Measurements from ENCODE around the gene PHTF2.
"Not testable (repeated sequence)": the region's sequence is repeated elsewhere in the genome, so short reads cannot be mapped to it uniquely, and the experiment has no call there.

PHTF2 gene

GRCh38 chr7:77975672-77976480 is 177.3 kb downstream of the PHTF2 start:
- no peak for DNase-seq (ENCODE audit: low spot score in 2 of 2)
- Mint-ChIP-seq H3K27ac (ENCODE audit: low read depth) (no peak overlapping the region), H3K9me3 (no peaks in the 10 kb centered on the region), H3K4me3 (no peak overlapping the region), H3K4me1 (no peaks in the 10 kb centered on the region), H3K27me3 (no peaks in the 10 kb centered on the region), H3K36me3 (ENCODE audit: insufficient read depth) (no peaks in the 10 kb centered on the region)
- no peak for ATAC-seq (replicated peaks; ENCODE audit: extremely low read depth, poor library complexity, severe bottlenecking)

- Mint-ChIP-seq H3K27me3 (peaks cover 17% of the 10 kb centered on the region), H3K36me3 (ENCODE audit: insufficient read depth) (peaks cover 3% of the 10 kb centered on the region), H3K4me3 (no peak overlapping the region), H3K9me3 (no peaks in the 10 kb centered on the region), H3K27ac (ENCODE audit: low read depth) (no peak overlapping the region), H3K4me1 (peaks cover 6% of the 10 kb centered on the region)
- ATAC-seq (replicated peaks; ENCODE audit: extremely low read depth, poor library complexity, severe bottlenecking) (no peak), DNase-seq (ENCODE audit: low spot score in 2 of 2) (no peak)
Observed at GRCh38 chr7:77979219-77979618, 180.6 kb downstream of the PHTF2 start.

- Mint-ChIP-seq H3K36me3 (ENCODE audit: insufficient read depth) (peaks cover 3% of the 10 kb centered on the region), H3K27me3 (peaks cover 17% of the 10 kb centered on the region), H3K4me3 (no peak overlapping the region), H3K4me1 (peaks cover 6% of the 10 kb centered on the region), H3K9me3 (no peaks in the 10 kb centered on the region), H3K27ac (ENCODE audit: low read depth) (no peak overlapping the region)
- no peak for DNase-seq (ENCODE audit: low spot score in 2 of 2)
- no peak for ATAC-seq (replicated peaks; ENCODE audit: extremely low read depth, poor library complexity, severe bottlenecking)
Observed at GRCh38 chr7:77980087-77980713, 181.6 kb downstream of the PHTF2 start.

- ATAC-seq (replicated peaks; ENCODE audit: extremely low read depth, poor library complexity, severe bottlenecking) (no peak), DNase-seq (ENCODE audit: low spot score in 2 of 2) (no peak)
- H3K9me3 Mint-ChIP-seq: no peaks in the 10 kb centered on the region
- H3K36me3 Mint-ChIP-seq (ENCODE audit: insufficient read depth): peaks cover 3% of the 10 kb centered on the region
- H3K4me1 Mint-ChIP-seq: peaks cover 6% of the 10 kb centered on the region
- H3K27me3 Mint-ChIP-seq: peaks cover 17% of the 10 kb centered on the region
- no peak overlapping the region for H3K27ac Mint-ChIP-seq (ENCODE audit: low read depth)
- peak overlapping the region; percentile 11 for H3K4me3 Mint-ChIP-seq
Observed at GRCh38 chr7:77982926-77983550, 184.5 kb downstream of the PHTF2 start.

GRCh38 chr7:77983973-77984372 is 185.4 kb downstream of the PHTF2 start:
- Mint-ChIP-seq H3K4me1 (peaks cover 6% of the 10 kb centered on the region), H3K27ac (ENCODE audit: low read depth) (no peak overlapping the region), H3K27me3 (peaks cover 17% of the 10 kb centered on the region), H3K9me3 (no peaks in the 10 kb centered on the region), H3K4me3 (no peak overlapping the region), H3K36me3 (ENCODE audit: insufficient read depth) (peaks cover 3% of the 10 kb centered on the region)
- no peak for ATAC-seq (replicated peaks; ENCODE audit: extremely low read depth, poor library complexity, severe bottlenecking)
- DNase-seq (ENCODE audit: low spot score in 2 of 2): no peak

GRCh38 chr7:77985232-77985973 is 186.8 kb downstream of the PHTF2 start:
- Mint-ChIP-seq H3K4me1 (peaks cover 6% of the 10 kb centered on the region), H3K36me3 (ENCODE audit: insufficient read depth) (peaks cover 3% of the 10 kb centered on the region), H3K27me3 (peaks cover 17% of the 10 kb centered on the region), H3K4me3 (no peak overlapping the region), H3K27ac (ENCODE audit: low read depth) (no peak overlapping the region), H3K9me3 (no peaks in the 10 kb centered on the region)
- DNase-seq (ENCODE audit: low spot score in 2 of 2) (no peak), ATAC-seq (replicated peaks; ENCODE audit: extremely low read depth, poor library complexity, severe bottlenecking) (no peak)

GRCh38 chr7:77985974-77986339 is 187.4 kb downstream of the PHTF2 start:
- Mint-ChIP-seq H3K4me1 (peaks cover 6% of the 10 kb centered on the region), H3K4me3 (no peak overlapping the region), H3K27ac (ENCODE audit: low read depth) (no peak overlapping the region), H3K9me3 (no peaks in the 10 kb centered on the region), H3K27me3 (peaks cover 21% of the 10 kb centered on the region), H3K36me3 (ENCODE audit: insufficient read depth) (peaks cover 3% of the 10 kb centered on the region)
- ATAC-seq (replicated peaks; ENCODE audit: extremely low read depth, poor library complexity, severe bottlenecking) (no peak), DNase-seq (ENCODE audit: low spot score in 2 of 2) (no peak)

- H3K36me3 Mint-ChIP-seq (ENCODE audit: insufficient read depth): no peaks in the 10 kb centered on the region
- no peak for ATAC-seq (replicated peaks; ENCODE audit: extremely low read depth, poor library complexity, severe bottlenecking)
- no peak overlapping the region for H3K27ac Mint-ChIP-seq (ENCODE audit: low read depth)
- DNase-seq (ENCODE audit: low spot score in 2 of 2): no peak
- no peaks in the 10 kb centered on the region for H3K9me3 Mint-ChIP-seq
- H3K4me3 Mint-ChIP-seq: no peak overlapping the region
- peaks cover 14% of the 10 kb centered on the region for H3K27me3 Mint-ChIP-seq
- H3K4me1 Mint-ChIP-seq: no peaks in the 10 kb centered on the region
Observed at GRCh38 chr7:77989981-77990566, 191.5 kb downstream of the PHTF2 start.

- Mint-ChIP-seq H3K27me3 (peaks cover 14% of the 10 kb centered on the region), H3K4me3 (no peak overlapping the region), H3K4me1 (no peaks in the 10 kb centered on the region), H3K36me3 (ENCODE audit: insufficient read depth) (no peaks in the 10 kb centered on the region), H3K9me3 (no peaks in the 10 kb centered on the region), H3K27ac (ENCODE audit: low read depth) (no peak overlapping the region)
- no peak for DNase-seq (ENCODE audit: low spot score in 2 of 2)
- no peak for ATAC-seq (replicated peaks; ENCODE audit: extremely low read depth, poor library complexity, severe bottlenecking)
Observed at GRCh38 chr7:77991656-77992055, 193.1 kb downstream of the PHTF2 start.

- H3K27ac Mint-ChIP-seq (ENCODE audit: low read depth): no peak overlapping the region
- no peak overlapping the region for H3K4me3 Mint-ChIP-seq
- no peaks in the 10 kb centered on the region for H3K36me3 Mint-ChIP-seq (ENCODE audit: insufficient read depth)
- DNase-seq (ENCODE audit: low spot score in 2 of 2) (no peak), ATAC-seq (replicated peaks; ENCODE audit: extremely low read depth, poor library complexity, severe bottlenecking) (no peak)
- no peaks in the 10 kb centered on the region for H3K4me1 Mint-ChIP-seq
- peaks cover 14% of the 10 kb centered on the region for H3K27me3 Mint-ChIP-seq
- H3K9me3 Mint-ChIP-seq: no peaks in the 10 kb centered on the region
Observed at GRCh38 chr7:77993838-77994237, 195.3 kb downstream of the PHTF2 start.

GRCh38 chr7:77995717-77996116 is 197.1 kb downstream of the PHTF2 start:
- Mint-ChIP-seq H3K4me3 (no peak overlapping the region), H3K27me3 (peaks cover 12% of the 10 kb centered on the region), H3K4me1 (no peaks in the 10 kb centered on the region), H3K9me3 (no peaks in the 10 kb centered on the region), H3K27ac (ENCODE audit: low read depth) (no peak overlapping the region), H3K36me3 (ENCODE audit: insufficient read depth) (no peaks in the 10 kb centered on the region)
- DNase-seq (ENCODE audit: low spot score in 2 of 2) (no peak), ATAC-seq (replicated peaks; ENCODE audit: extremely low read depth, poor library complexity, severe bottlenecking) (no peak)

- ATAC-seq (replicated peaks; ENCODE audit: extremely low read depth, poor library complexity, severe bottlenecking); H3K4me1 Mint-ChIP-seq; H3K36me3 Mint-ChIP-seq (ENCODE audit: insufficient read depth); DNase-seq (ENCODE audit: low spot score in 2 of 2); H3K9me3 Mint-ChIP-seq; H3K27ac Mint-ChIP-seq (ENCODE audit: low read depth); H3K27me3 Mint-ChIP-seq; H3K4me3 Mint-ChIP-seq: not testable (repeated sequence)
Observed at GRCh38 chr7:77999168-77999567, 200.6 kb downstream of the PHTF2 start.
